H9 (cell line): ENCODE results near the gene STK11IP. TPM values are rescaled to one million over a fixed set of nuclear protein-coding genes. Genes with fewer than 3 reads are reported as not detected.
A peak's percentile ranks its signal among the peaks of the same experiment; 100 is the strongest.

ENCODE experiments used
- DNase-seq: peaks from one replicate; pipeline ENCODE4 v3.0.0-alpha.2; 2017
- H2AFZ ChIP-seq: one replicate; pipeline ENCODE4 v1.6.1; 2013; ENCODE audit warnings: mild to moderate bottlenecking, low read length, control low read depth, moderate library complexity
- H2AK5ac ChIP-seq: 2 replicates; pipeline ENCODE4 v1.6.1; 2013; ENCODE audit warnings: low read length, control low read depth, mixed read lengths; ENCODE audit not compliant: insufficient read length
- H2BK120ac ChIP-seq: one replicate; pipeline ENCODE4 v1.6.1; 2013; ENCODE audit warnings: low read depth, mild to moderate bottlenecking, low read length, control low read depth, inconsistent platforms; ENCODE audit not compliant: poor library complexity, severe bottlenecking
- H2BK12ac ChIP-seq: 2 replicates; pipeline ENCODE4 v1.6.1; 2013; ENCODE audit warnings: low read length, control low read depth, mixed read lengths, low read depth; ENCODE audit not compliant: insufficient read length
- H2BK15ac ChIP-seq: 2 replicates; pipeline ENCODE4 v1.6.1; 2013; ENCODE audit warnings: low read depth, low read length, control low read depth
- H2BK20ac ChIP-seq: one replicate; pipeline ENCODE4 v1.6.1; 2013; ENCODE audit warnings: low read depth, mild to moderate bottlenecking, low read length, control low read depth, inconsistent platforms; ENCODE audit not compliant: poor library complexity, severe bottlenecking
- H2BK5ac ChIP-seq: 2 replicates; pipeline ENCODE4 v1.6.1; 2013; ENCODE audit warnings: low read length, control low read depth, mixed read lengths; ENCODE audit not compliant: insufficient read length
- H3K14ac ChIP-seq: 2 replicates; pipeline ENCODE4 v1.6.1; 2013; ENCODE audit warnings: low read length, control low read depth; ENCODE audit not compliant: insufficient read depth
- H3K18ac ChIP-seq: 2 replicates; pipeline ENCODE4 v1.6.1; 2013; ENCODE audit warnings: low read depth, mild to moderate bottlenecking, mixed read lengths, low read length, control low read depth; ENCODE audit not compliant: insufficient read length
- H3K23ac ChIP-seq: 2 replicates; pipeline ENCODE4 v1.6.1; 2013; ENCODE audit warnings: low read length, control low read depth, mixed read lengths, low read depth; ENCODE audit not compliant: insufficient read length
- H3K23me2 ChIP-seq: 2 replicates; pipeline ENCODE4 v1.6.1; 2013; ENCODE audit warnings: low read depth, mild to moderate bottlenecking, mixed read lengths, low read length, control low read depth; ENCODE audit not compliant: insufficient read length, poor library complexity, severe bottlenecking
- H3K27ac ChIP-seq: 2 replicates; pipeline ENCODE4 v1.5.1; 2013; ENCODE audit warnings: low read length, control low read depth, mixed read lengths, low read depth; ENCODE audit not compliant: insufficient read length
- H3K27me3 ChIP-seq: 2 replicates; pipeline ENCODE4 v1.6.1; 2013; ENCODE audit warnings: low read length, control low read depth, inconsistent platforms; ENCODE audit not compliant: insufficient read depth
- H3K4ac ChIP-seq: 2 replicates; pipeline ENCODE4 v1.6.1; 2013; ENCODE audit warnings: low read depth, mild to moderate bottlenecking, control low read depth, inconsistent platforms, low read length, moderate library complexity
- H3K4me1 ChIP-seq: 2 replicates; pipeline ENCODE4 v1.6.1; 2013; ENCODE audit warnings: low read length, control low read depth, inconsistent platforms; ENCODE audit not compliant: insufficient read depth
- H3K4me2 ChIP-seq: 2 replicates; pipeline ENCODE4 v1.6.1; 2013; ENCODE audit warnings: low read length, control low read depth, mixed read lengths; ENCODE audit not compliant: insufficient read length, insufficient read depth
- H3K56ac ChIP-seq: 2 replicates; pipeline ENCODE4 v1.6.1; 2013; ENCODE audit warnings: low read depth, mild to moderate bottlenecking, mixed read lengths, low read length, control low read depth; ENCODE audit not compliant: insufficient read length
- H3K79me1 ChIP-seq: 2 replicates; pipeline ENCODE4 v1.6.1; 2013; ENCODE audit warnings: low read depth, mild to moderate bottlenecking, moderate library complexity, low read length, control low read depth, inconsistent platforms; ENCODE audit not compliant: insufficient read depth, poor library complexity, severe bottlenecking
- H3K79me2 ChIP-seq: 2 replicates; pipeline ENCODE4 v1.6.1; 2013; ENCODE audit warnings: low read length, control low read depth, inconsistent platforms; ENCODE audit not compliant: insufficient read depth
- H3K9ac ChIP-seq: 2 replicates; pipeline ENCODE4 v1.6.1; 2013; ENCODE audit warnings: low read length, control low read depth, mixed read lengths; ENCODE audit not compliant: insufficient read length; ENCODE audit errors: extremely low read depth
- H3K9me3 ChIP-seq: one replicate; pipeline ENCODE4 v1.6.1; 2013; ENCODE audit warnings: low read depth, low read length, inconsistent platforms; ENCODE audit not compliant: control insufficient read depth
- H3T11ph ChIP-seq: one replicate; pipeline ENCODE4 v1.6.1; 2013; ENCODE audit warnings: mild to moderate bottlenecking, low read length, control low read depth, inconsistent platforms
- H4K20me1 ChIP-seq: one replicate; pipeline ENCODE4 v1.6.1; 2013; ENCODE audit not compliant: control insufficient read depth, insufficient read length, insufficient read depth
- H4K5ac ChIP-seq: 2 replicates; pipeline ENCODE4 v1.6.1; 2013; ENCODE audit warnings: low read depth, mild to moderate bottlenecking, mixed read lengths, low read length, control low read depth; ENCODE audit not compliant: insufficient read length
- H4K8ac ChIP-seq: replicated peaks from 2 replicates; pipeline ENCODE4 v1.6.1; 2013; ENCODE audit warnings: low read length, control low read depth, mixed read lengths, low read depth; ENCODE audit not compliant: insufficient read length
- H4K91ac ChIP-seq: 2 replicates; pipeline ENCODE4 v1.6.1; 2013; ENCODE audit warnings: low read depth, mild to moderate bottlenecking, moderate library complexity, mixed read lengths, low read length, control low read depth; ENCODE audit not compliant: insufficient read length
- H3K27ac Mint-ChIP-seq, 3 experiments: 2 replicates in 2 of 3; 3 replicates in 1 of 3; pipeline ENCODE4 v1.8.0; 2020 to 2021; ENCODE audit warnings: mixed read lengths in 3 of 3, mild to moderate bottlenecking in 1 of 3, moderate library complexity in 1 of 3
- H3K27me3 Mint-ChIP-seq: 2 replicates; pipeline ENCODE4 v1.8.0; 2021; ENCODE audit warnings: low read depth, mild to moderate bottlenecking, moderate library complexity, mixed read lengths
- H3K36me3 Mint-ChIP-seq, 3 experiments: 2 replicates in 2 of 3; 3 replicates in 1 of 3; pipeline ENCODE4 v1.8.0; 2020 to 2021; ENCODE audit warnings: low read depth in 3 of 3, mixed read lengths in 3 of 3; ENCODE audit not compliant: insufficient read depth in 1 of 3
- H3K4me1 Mint-ChIP-seq, 2 experiments: 2 replicates each; pipeline ENCODE4 v1.8.0; 2020; ENCODE audit warnings: mixed read lengths in 2 of 2
- H3K4me3 Mint-ChIP-seq, 2 experiments: 2 replicates in 1 of 2; 3 replicates in 1 of 2; pipeline ENCODE4 v1.8.0; 2020 to 2021; ENCODE audit warnings: mild to moderate bottlenecking in 2 of 2, mixed read lengths in 2 of 2, moderate library complexity in 1 of 2
- H3K9me3 Mint-ChIP-seq, 2 experiments: 2 replicates in 1 of 2; 3 replicates in 1 of 2; pipeline ENCODE4 v1.8.0; 2020; ENCODE audit warnings: mild to moderate bottlenecking in 2 of 2, mixed read lengths in 2 of 2, moderate library complexity in 1 of 2
- CTCF ChIP-seq: fragments of 200-600 bp; sonication (generic); conservative IDR thresholded peaks from 3 replicates; pipeline ENCODE4 v1.8.0; 2021; ENCODE audit warnings: antibody characterized with exemption, mild to moderate bottlenecking
- WGBS: extraction: QIAGEN DNeasy Blood & Tissue Kit; methylation state at CpG from one replicate; pipeline ENCODE4 v1.1.7; 2013; ENCODE audit warnings: missing lambda C conversion rate, low lambda C conversion rate, mixed read lengths; ENCODE audit not compliant: insufficient read length; ENCODE audit errors: extremely low coverage; 5-methylcytosine and 5-hydroxymethylcytosine counted together
- total RNA-seq: library from RNA; stranded (reverse); gene quantifications from 2 replicates; pipeline ENCODE4 v1.2.1, GENCODE V29; 2021

Gene STK11IP
- total RNA-seq, 1 experiment from 2014 or later, result 31.1 TPM

GRCh38 chr2:219552382-219553167 lies 45.1 kb upstream of the STK11IP start:
- Histone ChIP-seq H3K23me2 (peaks cover 11% of the 10 kb centered on the region), H3K56ac (no peak overlapping the region), H2AK5ac (no peak overlapping the region), H3K14ac (peak overlapping the region; percentile 42), H3K27me3 (peaks cover 4% of the 10 kb centered on the region; the same call in 1 of the 2 replicates), H4K20me1 (no peaks in the 10 kb centered on the region), H2BK120ac (no peak overlapping the region), H3K79me1 (no peaks in the 10 kb centered on the region), H3K23ac (no peak overlapping the region), H3T11ph (no peak overlapping the region), H3K4ac (no peak overlapping the region), H2BK20ac (no peak overlapping the region), H2AFZ (no peak overlapping the region), H4K5ac (no peak overlapping the region), H2BK5ac (no peak overlapping the region), H3K4me1 (peaks cover 3% of the 10 kb centered on the region; the same call in 1 of the 2 replicates), H3K9me3 (no peaks in the 10 kb centered on the region), H3K4me2 (peak overlapping the region; percentile 83), H2BK15ac (no peak overlapping the region), H3K27ac (no peak overlapping the region), H3K9ac (no peak overlapping the region), H4K91ac (no peak overlapping the region), H2BK12ac (no peak overlapping the region), H4K8ac (no peak overlapping the region), H3K79me2 (no peaks in the 10 kb centered on the region), H3K18ac (no peak overlapping the region)
- peaks cover 40% of the 10 kb centered on the region for H3K27me3 Mint-ChIP-seq
- TF ChIP-seq CTCF, result no peak
- no peaks in the 10 kb centered on the region for H3K9me3 Mint-ChIP-seq
- DNase-seq, result no peak
- H3K27ac Mint-ChIP-seq, result no peak overlapping the region; a peak in 1 of 7 replicates
- no CpG with 5 or more reads among the region's 99 CpGs for WGBS
- peaks cover 10 to 18% of the 10 kb centered on the region in 2 experiments for H3K4me1 Mint-ChIP-seq
- H3K4me3 Mint-ChIP-seq, result peak overlapping the region; percentile 81 to 93
- H3K36me3 Mint-ChIP-seq, result peaks cover 5 to 43% (median 33%) of the 10 kb centered on the region in 3 experiments
